Neural cell (in vitro differentiated cells): Measurements from ENCODE around the gene PREX1. TPM values are rescaled to one million over a fixed set of nuclear protein-coding genes. Genes with fewer than 3 reads are reported as not detected.

Experiments used
- H2AFZ ChIP-seq: fragments of 200-600, 300-800 bp; sonication (generic), shearing (Covaris generic); 2 replicates; pipeline ENCODE4 v1.6.0; 2014; ENCODE audit warnings: low read depth, mild to moderate bottlenecking, antibody characterized with exemption, low read length, moderate library complexity
- H3F3A ChIP-seq: fragments of 200-600 bp; shearing (Covaris generic); 2 replicates; pipeline ENCODE4 v1.6.1; 2016; ENCODE audit warnings: mild to moderate bottlenecking, moderate library complexity, mixed read lengths, antibody characterized with exemption, low read length; ENCODE audit not compliant: insufficient read depth, poor library complexity, severe bottlenecking
- H3K27ac ChIP-seq: fragments of 200-600, 300-800 bp; sonication (generic), shearing (Covaris generic); 2 replicates; pipeline ENCODE4 v1.5.1; 2014; ENCODE audit warnings: mild to moderate bottlenecking, low read length, moderate library complexity
- H3K27me3 ChIP-seq: fragments of 300-800, 200-600 bp; sonication (generic), shearing (Covaris generic); 2 replicates; pipeline ENCODE4 v1.6.0; 2014; ENCODE audit warnings: mild to moderate bottlenecking, low read depth, low read length, moderate library complexity; ENCODE audit not compliant: insufficient read depth
- H3K36me3 ChIP-seq: fragments of 300-800, 200-600 bp; sonication (generic), shearing (Covaris generic); 2 replicates; pipeline ENCODE4 v1.5.1; 2014; ENCODE audit warnings: mild to moderate bottlenecking, antibody characterized with exemption, low read length, moderate library complexity; ENCODE audit not compliant: insufficient read depth
- H3K4me2 ChIP-seq: fragments of 300-800, 200-600 bp; sonication (generic), shearing (Covaris generic); 2 replicates; pipeline ENCODE4 v1.6.0; 2014; ENCODE audit warnings: mild to moderate bottlenecking, low read length
- H3K4me3 ChIP-seq: fragments of 300-800, 200-600 bp; sonication (generic), shearing (Covaris generic); 2 replicates; pipeline ENCODE4 v1.5.1; 2014; ENCODE audit warnings: mild to moderate bottlenecking, low read length, moderate library complexity
- H3K79me2 ChIP-seq: fragments of 200-600 bp; shearing (Covaris generic); replicated peaks from 2 replicates; pipeline ENCODE4 v1.6.0; 2014; ENCODE audit warnings: mild to moderate bottlenecking, low read length, moderate library complexity; ENCODE audit not compliant: insufficient read depth
- H3K9ac ChIP-seq: fragments of 300-800, 200-600 bp; sonication (generic), shearing (Covaris generic); 2 replicates; pipeline ENCODE4 v1.6.1; 2016; ENCODE audit warnings: mild to moderate bottlenecking, low read length, mixed read lengths
- H3K9me2 ChIP-seq: fragments of 200-600 bp; shearing (Covaris generic); 2 replicates; pipeline ENCODE4 v1.6.1; 2016; ENCODE audit warnings: mild to moderate bottlenecking, low read length, mixed read lengths; ENCODE audit not compliant: insufficient read depth
- H3K9me3 ChIP-seq: fragments of 200-600, 300-800 bp; sonication (generic), shearing (Covaris generic); 2 replicates; pipeline ENCODE4 v1.6.1; 2016; ENCODE audit warnings: mild to moderate bottlenecking, mixed run types, low read length, moderate library complexity, mixed read lengths
- H4K20me1 ChIP-seq: fragments of 200-600 bp; shearing (Covaris generic); 2 replicates; pipeline ENCODE4 v1.6.1; 2016; ENCODE audit warnings: mild to moderate bottlenecking, mixed run types; ENCODE audit not compliant: insufficient read depth
- EP300 ChIP-seq: fragments of 450-650 bp; conservative IDR thresholded peaks from 2 replicates; pipeline ENCODE4 v1.6.1; 2014; ENCODE audit warnings: antibody characterized with exemption, mild to moderate bottlenecking, moderate library complexity; ENCODE audit not compliant: poor library complexity, severe bottlenecking
- EZH2 ChIP-seq: fragments of 200-600, 300-800 bp; shearing (Covaris generic), sonication (generic); IDR thresholded peaks from 2 replicates; pipeline ENCODE4 v1.6.1; 2014; ENCODE audit warnings: antibody characterized with exemption, low read length, borderline replicate concordance, mild to moderate bottlenecking; ENCODE audit not compliant: insufficient read depth, poor library complexity, severe bottlenecking
- MXI1 ChIP-seq: fragments of 450-650 bp; conservative IDR thresholded peaks from 2 replicates; pipeline ENCODE4 v1.6.1; 2014; ENCODE audit warnings: antibody characterized with exemption, mild to moderate bottlenecking; ENCODE audit not compliant: poor library complexity, severe bottlenecking
- POLR2AphosphoS5 ChIP-seq: IDR thresholded peaks from 2 replicates; pipeline ENCODE4 v1.6.1; 2012
- RAD21 ChIP-seq: fragments of 450-650 bp; conservative IDR thresholded peaks from 2 replicates; pipeline ENCODE4 v1.6.1; 2014; ENCODE audit warnings: antibody characterized with exemption, mild to moderate bottlenecking, moderate library complexity
- SMC3 ChIP-seq: fragments of 450-650 bp; conservative IDR thresholded peaks from 2 replicates; pipeline ENCODE4 v1.6.1; 2014; ENCODE audit warnings: antibody characterized with exemption, mild to moderate bottlenecking, moderate library complexity; ENCODE audit not compliant: poor library complexity
- TAF1 ChIP-seq: IDR thresholded peaks from 2 replicates; pipeline ENCODE4 v1.6.1; 2012; ENCODE audit warnings: low read depth
- polyA plus RNA-seq: library from polyadenylated mRNA; depleted of rRNA; stranded (reverse); fragments of >200 nt; gene quantifications from 2 replicates; pipeline ENCODE4 v1.2.3, GENCODE V29; 2014
- TF ChIP-seq, protein P1 (sequence below): IDR thresholded peaks from 2 replicates; pipeline ENCODE4 v1.6.1; 2012; ENCODE audit warnings: borderline replicate concordance
- TF ChIP-seq, protein P2 (sequence below): fragments of 450-650 bp; IDR thresholded peaks from 2 replicates; pipeline ENCODE4 v1.5.1; 2014; ENCODE audit warnings: antibody characterized with exemption, mild to moderate bottlenecking, moderate library complexity; ENCODE audit not compliant: poor library complexity, severe bottlenecking

The PREX1 gene
- polyA plus RNA-seq, 1 donor from 2014 or later: 0.06 TPM

DNA sequence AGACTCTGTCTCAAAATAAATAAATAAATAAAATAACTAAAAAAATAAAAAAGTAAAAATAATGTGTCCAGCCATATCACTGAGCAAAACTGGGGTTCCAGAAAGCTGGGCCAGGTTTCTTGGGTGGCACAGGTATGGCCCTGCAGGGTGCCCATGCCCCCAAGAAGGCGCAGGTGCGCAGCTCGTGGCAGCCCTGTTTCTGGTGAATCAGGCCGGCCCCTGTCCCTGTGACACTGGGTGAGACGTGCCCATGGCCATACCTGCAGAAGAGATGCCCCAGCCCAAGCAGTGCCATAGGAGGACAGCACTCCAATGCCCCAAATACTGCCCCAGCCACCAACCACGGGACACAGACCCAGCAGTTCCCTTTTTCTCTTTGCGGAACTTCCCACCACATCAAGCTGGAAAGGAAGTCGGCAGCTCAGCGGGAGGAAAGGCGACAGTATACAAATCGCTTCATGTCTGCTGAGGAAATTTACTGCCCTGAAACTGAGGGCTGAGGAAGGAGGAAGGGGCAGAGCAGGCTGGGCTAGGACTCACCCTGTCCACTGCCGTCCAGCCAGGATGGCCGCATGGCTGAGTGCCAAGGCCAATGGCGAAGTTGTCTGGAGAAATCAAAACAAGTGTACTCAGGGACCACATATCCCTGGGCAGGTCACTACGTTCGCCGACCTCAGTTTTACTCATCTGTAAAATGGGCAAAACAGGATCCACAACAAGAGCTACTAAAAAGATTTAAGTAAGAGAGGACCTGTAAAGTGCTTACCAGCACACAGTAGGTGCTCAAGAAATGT lies 55.4 kb downstream of the PREX1 start:
- H3K27ac ChIP-seq: no peak overlapping the region

DNA sequence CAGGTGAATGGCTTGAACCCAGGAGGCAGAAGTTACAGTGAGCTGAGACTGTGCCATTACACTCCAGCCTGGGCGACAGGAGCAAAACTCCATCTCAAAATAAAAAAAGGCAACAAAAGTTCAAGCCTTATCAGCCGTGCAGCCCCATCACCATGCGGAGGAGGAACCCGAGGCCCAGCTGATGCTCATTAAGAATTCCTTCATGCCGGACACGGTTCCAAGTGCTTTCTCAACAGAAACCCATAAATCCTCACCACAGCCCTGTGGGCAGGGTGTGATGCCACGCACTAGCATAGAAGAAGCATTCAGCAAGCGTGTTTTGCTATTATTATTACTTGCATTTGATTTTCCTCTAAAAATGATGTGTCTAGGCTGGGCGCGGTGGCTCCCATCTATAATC lies 56.3 kb downstream of the PREX1 start:
- TF ChIP-seq, protein P1, sequence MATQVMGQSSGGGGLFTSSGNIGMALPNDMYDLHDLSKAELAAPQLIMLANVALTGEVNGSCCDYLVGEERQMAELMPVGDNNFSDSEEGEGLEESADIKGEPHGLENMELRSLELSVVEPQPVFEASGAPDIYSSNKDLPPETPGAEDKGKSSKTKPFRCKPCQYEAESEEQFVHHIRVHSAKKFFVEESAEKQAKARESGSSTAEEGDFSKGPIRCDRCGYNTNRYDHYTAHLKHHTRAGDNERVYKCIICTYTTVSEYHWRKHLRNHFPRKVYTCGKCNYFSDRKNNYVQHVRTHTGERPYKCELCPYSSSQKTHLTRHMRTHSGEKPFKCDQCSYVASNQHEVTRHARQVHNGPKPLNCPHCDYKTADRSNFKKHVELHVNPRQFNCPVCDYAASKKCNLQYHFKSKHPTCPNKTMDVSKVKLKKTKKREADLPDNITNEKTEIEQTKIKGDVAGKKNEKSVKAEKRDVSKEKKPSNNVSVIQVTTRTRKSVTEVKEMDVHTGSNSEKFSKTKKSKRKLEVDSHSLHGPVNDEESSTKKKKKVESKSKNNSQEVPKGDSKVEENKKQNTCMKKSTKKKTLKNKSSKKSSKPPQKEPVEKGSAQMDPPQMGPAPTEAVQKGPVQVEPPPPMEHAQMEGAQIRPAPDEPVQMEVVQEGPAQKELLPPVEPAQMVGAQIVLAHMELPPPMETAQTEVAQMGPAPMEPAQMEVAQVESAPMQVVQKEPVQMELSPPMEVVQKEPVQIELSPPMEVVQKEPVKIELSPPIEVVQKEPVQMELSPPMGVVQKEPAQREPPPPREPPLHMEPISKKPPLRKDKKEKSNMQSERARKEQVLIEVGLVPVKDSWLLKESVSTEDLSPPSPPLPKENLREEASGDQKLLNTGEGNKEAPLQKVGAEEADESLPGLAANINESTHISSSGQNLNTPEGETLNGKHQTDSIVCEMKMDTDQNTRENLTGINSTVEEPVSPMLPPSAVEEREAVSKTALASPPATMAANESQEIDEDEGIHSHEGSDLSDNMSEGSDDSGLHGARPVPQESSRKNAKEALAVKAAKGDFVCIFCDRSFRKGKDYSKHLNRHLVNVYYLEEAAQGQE: no peak
- TF ChIP-seq EP300 (no peak), RAD21 (no peak), EZH2 (no peak), SMC3 (no peak), TAF1 (no peak)
- H3K27me3 ChIP-seq: no peaks in the 10 kb centered on the region
- no peaks in the 10 kb centered on the region for H3F3A ChIP-seq
- no peaks in the 10 kb centered on the region for H3K9me2 ChIP-seq
- no peak overlapping the region for H2AFZ ChIP-seq
- H3K4me3 ChIP-seq: no peak overlapping the region
- no peaks in the 10 kb centered on the region for H4K20me1 ChIP-seq
- no peaks in the 10 kb centered on the region for H3K9me3 ChIP-seq
- H3K4me2 ChIP-seq: no peak overlapping the region
- H3K9ac ChIP-seq: no peak overlapping the region
- H3K27ac ChIP-seq: no peak overlapping the region
- H3K36me3 ChIP-seq: no peaks in the 10 kb centered on the region
- H3K79me2 ChIP-seq: no peaks in the 10 kb centered on the region

More for the DNA sequence above, 55.4 kb downstream of the PREX1 start:
- H3K9me2 ChIP-seq: no peaks in the 10 kb centered on the region
- H3K79me2 ChIP-seq: no peaks in the 10 kb centered on the region
- no peaks in the 10 kb centered on the region for H3K36me3 ChIP-seq
- no peaks in the 10 kb centered on the region for H3F3A ChIP-seq
- no peak overlapping the region for H3K4me3 ChIP-seq
- no peaks in the 10 kb centered on the region for H3K9me3 ChIP-seq
- no peak overlapping the region for H3K4me2 ChIP-seq
- no peaks in the 10 kb centered on the region for H3K27me3 ChIP-seq
- no peak overlapping the region for H2AFZ ChIP-seq
- TF ChIP-seq, protein P2, sequence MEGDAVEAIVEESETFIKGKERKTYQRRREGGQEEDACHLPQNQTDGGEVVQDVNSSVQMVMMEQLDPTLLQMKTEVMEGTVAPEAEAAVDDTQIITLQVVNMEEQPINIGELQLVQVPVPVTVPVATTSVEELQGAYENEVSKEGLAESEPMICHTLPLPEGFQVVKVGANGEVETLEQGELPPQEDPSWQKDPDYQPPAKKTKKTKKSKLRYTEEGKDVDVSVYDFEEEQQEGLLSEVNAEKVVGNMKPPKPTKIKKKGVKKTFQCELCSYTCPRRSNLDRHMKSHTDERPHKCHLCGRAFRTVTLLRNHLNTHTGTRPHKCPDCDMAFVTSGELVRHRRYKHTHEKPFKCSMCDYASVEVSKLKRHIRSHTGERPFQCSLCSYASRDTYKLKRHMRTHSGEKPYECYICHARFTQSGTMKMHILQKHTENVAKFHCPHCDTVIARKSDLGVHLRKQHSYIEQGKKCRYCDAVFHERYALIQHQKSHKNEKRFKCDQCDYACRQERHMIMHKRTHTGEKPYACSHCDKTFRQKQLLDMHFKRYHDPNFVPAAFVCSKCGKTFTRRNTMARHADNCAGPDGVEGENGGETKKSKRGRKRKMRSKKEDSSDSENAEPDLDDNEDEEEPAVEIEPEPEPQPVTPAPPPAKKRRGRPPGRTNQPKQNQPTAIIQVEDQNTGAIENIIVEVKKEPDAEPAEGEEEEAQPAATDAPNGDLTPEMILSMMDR: no peak
- no peak for TF ChIP-seq SMC3
- TF ChIP-seq TAF1: no peak
- TF ChIP-seq EP300: no peak
- no peak for TF ChIP-seq MXI1
- TF ChIP-seq, protein P1: no peak
- no peak for TF ChIP-seq POLR2AphosphoS5
- TF ChIP-seq RAD21: no peak
- TF ChIP-seq EZH2: no peak
- no peaks in the 10 kb centered on the region for H4K20me1 ChIP-seq
- H3K9ac ChIP-seq: no peak overlapping the region
